Thoracic aorta (tissue), 2 donors: ENCODE data around the gene TGIF2. TPM values are rescaled to one million over a fixed set of nuclear protein-coding genes. Genes with fewer than 3 reads are reported as not detected.

ENCODE experiments used
- ATAC-seq: fragments of 150-250 bp; one replicate; pipeline ENCODE4 v1.8.0; 2017; ENCODE audit warnings: low read depth; ENCODE audit not compliant: insufficient number of reproducible peaks, low FRiP score
- DNase-seq: peaks from one replicate; pipeline ENCODE4 v3.0.0-alpha.2; 2020; ENCODE audit warnings: low spot score
- H3K27ac ChIP-seq, 2 donors: fragments of 200-600 bp; sonication (generic); 1 replicate in 1 of 2; 2 replicates in 1 of 2; pipeline ENCODE4 v1.5.1; 2016; ENCODE audit warnings: mild to moderate bottlenecking in 2 of 2, moderate library complexity in 2 of 2
- H3K27me3 ChIP-seq: fragments of 200-600 bp; sonication (generic); replicated peaks from 2 replicates; pipeline ENCODE4 v1.6.0; 2016; ENCODE audit warnings: mild to moderate bottlenecking; ENCODE audit not compliant: insufficient read depth
- H3K36me3 ChIP-seq: fragments of 200-600 bp; sonication (generic); one replicate; pipeline ENCODE4 v1.5.1; 2016
- H3K4me1 ChIP-seq, 2 donors: fragments of 200-600 bp; sonication (generic); 1 replicate in 1 of 2; 2 replicates in 1 of 2; pipeline versions ENCODE4 v1.5.1 to v1.6.0; 2016; ENCODE audit warnings: low read depth in 2 of 2, mild to moderate bottlenecking in 1 of 2; ENCODE audit not compliant: control insufficient read depth in 1 of 2
- H3K4me3 ChIP-seq: fragments of 200-600 bp; sonication (generic); 2 replicates; pipeline ENCODE4 v1.5.1; 2016; ENCODE audit warnings: mild to moderate bottlenecking
- H3K9me3 ChIP-seq: fragments of 200-600 bp; sonication (generic); 2 replicates; pipeline ENCODE4 v1.5.1; 2016
- CTCF ChIP-seq: fragments of 200-600 bp; sonication (generic); IDR thresholded peaks from one replicate; pipeline ENCODE4 v1.5.1; 2019; ENCODE audit warnings: antibody characterized with exemption
- total RNA-seq, 2 donors: library from RNA; depleted of rRNA; stranded (reverse); fragments of >200 nt; gene quantifications; one replicate each; pipeline versions ENCODE4 v1.1.0 to v1.2.3, GENCODE V29; 2016

Gene TGIF2
- total RNA-seq, 2 donors from 2014 or later: 13.4 to 14.2 TPM

- H3K4me3 ChIP-seq: peak overlapping the region; percentile 91
- TF ChIP-seq CTCF: no peak
- ATAC-seq (no peak), DNase-seq (peak; percentile 62)
- no peaks in the 10 kb centered on the region for H3K27me3 ChIP-seq
- H3K27ac ChIP-seq: peak overlapping the region; percentile 95 to 100
- no peaks in the 10 kb centered on the region for H3K9me3 ChIP-seq
- H3K36me3 ChIP-seq: peaks cover 36% of the 10 kb centered on the region
- peaks cover 25 to 77% of the 10 kb centered on the region in 2 donors for H3K4me1 ChIP-seq
Observed at GRCh38 chr20:36543184-36544133, 29.9 kb upstream of the TGIF2 start.

- no peak for TF ChIP-seq CTCF
- H3K36me3 ChIP-seq: peaks cover 41% of the 10 kb centered on the region
Observed at GRCh38 chr20:36544134-36545018, 29.0 kb upstream of the TGIF2 start.

GRCh38 chr20:36546111-36546736, 27.2 kb upstream of the TGIF2 start:
- ATAC-seq (no peak), DNase-seq (no peak)
- Histone ChIP-seq H3K27ac (peak overlapping the region; percentile 38 to 57), H3K27me3 (no peaks in the 10 kb centered on the region), H3K4me1 (peaks cover 12 to 76% of the 10 kb centered on the region in 2 donors), H3K9me3 (no peaks in the 10 kb centered on the region), H3K36me3 (peaks cover 41% of the 10 kb centered on the region), H3K4me3 (peak overlapping the region; percentile 91)
- no peak for TF ChIP-seq CTCF

More at GRCh38 chr20:36544134-36545018, 29.0 kb upstream of the TGIF2 start:
- ATAC-seq (no peak), DNase-seq (peak; percentile 66)
- Histone ChIP-seq H3K27me3 (no peaks in the 10 kb centered on the region), H3K4me1 (peaks cover 18 to 76% of the 10 kb centered on the region in 2 donors), H3K9me3 (no peaks in the 10 kb centered on the region), H3K27ac (peak overlapping the region; percentile 95 to 100), H3K4me3 (peak overlapping the region; percentile 91)

- Histone ChIP-seq H3K4me3 (no peak overlapping the region), H3K36me3 (peaks cover 40% of the 10 kb centered on the region), H3K27me3 (no peaks in the 10 kb centered on the region), H3K27ac (peak overlapping the region; percentile 38 to 57), H3K4me1 (peaks cover 12 to 76% of the 10 kb centered on the region in 2 donors), H3K9me3 (no peaks in the 10 kb centered on the region)
- TF ChIP-seq CTCF: no peak
- ATAC-seq: no peak
- no peak for DNase-seq
Observed at GRCh38 chr20:36547186-36548005, 26.0 kb upstream of the TGIF2 start.
